Astrocyte (in vitro differentiated cells and primary cell): Measurements from ENCODE around the gene WIPI1.

Experiments used
- CTCF ChIP-seq: IDR thresholded peaks from 2 replicates; pipeline ENCODE4 v1.5.1; 2011; ENCODE audit warnings: low read depth, mild to moderate bottlenecking, inconsistent platforms, low read length, moderate library complexity; ENCODE audit not compliant: insufficient read depth
- EZH2 ChIP-seq: IDR thresholded peaks from 2 replicates; pipeline ENCODE4 v1.6.1; 2012; ENCODE audit warnings: mild to moderate bottlenecking, low read length, inconsistent platforms; ENCODE audit not compliant: insufficient read depth

- TF ChIP-seq EZH2 (no peak), CTCF (no peak)
These were observed 68.3 kb downstream of the WIPI1 start for GRCh38 chr17:68389041-68389440.
